Right cardiac atrium (tissue), 5 donors: ENCODE results near the gene CHRNG. TPM values are rescaled to one million over a fixed set of nuclear protein-coding genes. Genes with fewer than 3 reads are reported as not detected.
A peak's percentile ranks its signal among the peaks of the same experiment; 100 is the strongest.
"Not testable (repeated sequence)": the region's sequence is repeated elsewhere in the genome, so short reads cannot be mapped to it uniquely, and the experiment has no call there.

Source experiments
- ATAC-seq, 2 donors: fragments of 200-7000 bp; cut with Tn5 transposase; one replicate each; pipeline versions ENCODE4 v1.8.0 to v1.9.1; 2020; ENCODE audit warnings: moderate library complexity in 2 of 2, mild to moderate bottlenecking in 1 of 2
- DNase-seq, 3 donors: peaks; one replicate each; pipeline ENCODE4 v3.0.0-alpha.2; 2020
- H3K27ac ChIP-seq: one replicate; pipeline ENCODE4 v1.5.1; 2013; ENCODE audit warnings: mild to moderate bottlenecking, low read length, control low read depth, moderate library complexity
- H3K27me3 ChIP-seq: one replicate; pipeline ENCODE4 v1.6.1; 2013; ENCODE audit not compliant: control insufficient read depth, insufficient read depth
- H3K4me1 ChIP-seq: one replicate; pipeline ENCODE4 v1.6.1; 2013; ENCODE audit warnings: low read length; ENCODE audit not compliant: control insufficient read depth, insufficient read depth
- H3K4me3 ChIP-seq: one replicate; pipeline ENCODE4 v1.5.1; 2013; ENCODE audit warnings: low read length, control low read depth
- H3K9me3 ChIP-seq: one replicate; pipeline ENCODE4 v1.6.1; 2013; ENCODE audit warnings: low read length; ENCODE audit not compliant: control insufficient read depth
- WGBS: extraction: QIAGEN DNeasy Blood & Tissue Kit; methylation state at CpG from one replicate; pipeline ENCODE4 v1.1.7; 2013; 5-methylcytosine and 5-hydroxymethylcytosine counted together
- intact Hi-C, 4 donors: fragments of 100-400 bp; cut with DNase I; formaldehyde crosslinking; loops; one replicate each; pipeline versions ENCODE4 v1.11.0 to v1.14.0; 2022 to 2023
- polyA plus RNA-seq: library from polyadenylated mRNA; stranded (reverse); fragments of 200-250 nt; gene quantifications from one replicate; pipeline ENCODE4 v1.2.3, GENCODE V29; 2013
- total RNA-seq, 4 donors: library from RNA; stranded (reverse); fragmentation: NEBNext Ultra II Directional; extraction: Animal tissue kit (Norgen Biotek cat#: 25700); gene quantifications; one replicate each; pipeline ENCODE4 v1.2.1, GENCODE V29; 2021
- donor health status: healthy with polysubstance abuse.
- donor health status: DM: no; HTN: yes; CAD: no.
- donor health status: DM: no; HTN: no; CAD: no.
- donor health status: DM: no; HTN: yes; CAD: no; lungs with severe emphysema.
- donor health status: DM: yes; HTN: yes; CAD: no.

The CHRNG gene
- total and polyA plus RNA-seq, 5 donors, result not detected

GRCh38 chr2:232528746-232529460 is 10.6 kb upstream of the CHRNG start:
- H3K9me3 ChIP-seq, result no peaks in the 10 kb centered on the region
- H3K27ac ChIP-seq, result no peak overlapping the region
- DNase-seq, result peak in 1 of 3 donors; percentile 27
- no peaks in the 10 kb centered on the region for H3K4me1 ChIP-seq
- ATAC-seq, result no peak
- 72% methylated on average over 11 of the region's 11 CpGs for WGBS
- intact Hi-C loops, result loop anchor here in 3 of 4 donors (10.0 kb wide), 3 partner anchors 194 to 624 kb away; partner anchors contain the start of gene NPPC (in 1 of the 3)
- H3K4me3 ChIP-seq, result no peak overlapping the region
- H3K27me3 ChIP-seq, result no peaks in the 10 kb centered on the region

- H3K4me3 ChIP-seq, result no peak overlapping the region
- DNase-seq (peak in 2 of 3 donors; percentile 29 to 40), ATAC-seq (no peak)
- H3K9me3 ChIP-seq, result no peaks in the 10 kb centered on the region
- intact Hi-C loops, result loop anchor here in 3 of 4 donors (10.0 kb wide), 3 partner anchors 195 to 625 kb away; partner anchors contain the start of gene NPPC (in 1 of the 3)
- H3K4me1 ChIP-seq, result no peaks in the 10 kb centered on the region
- 84% methylated on average over 17 of the region's 17 CpGs for WGBS
- H3K27me3 ChIP-seq, result no peaks in the 10 kb centered on the region
- H3K27ac ChIP-seq, result no peak overlapping the region
Observed at GRCh38 chr2:232529806-232530547, 9.5 kb upstream of the CHRNG start.

DNA sequence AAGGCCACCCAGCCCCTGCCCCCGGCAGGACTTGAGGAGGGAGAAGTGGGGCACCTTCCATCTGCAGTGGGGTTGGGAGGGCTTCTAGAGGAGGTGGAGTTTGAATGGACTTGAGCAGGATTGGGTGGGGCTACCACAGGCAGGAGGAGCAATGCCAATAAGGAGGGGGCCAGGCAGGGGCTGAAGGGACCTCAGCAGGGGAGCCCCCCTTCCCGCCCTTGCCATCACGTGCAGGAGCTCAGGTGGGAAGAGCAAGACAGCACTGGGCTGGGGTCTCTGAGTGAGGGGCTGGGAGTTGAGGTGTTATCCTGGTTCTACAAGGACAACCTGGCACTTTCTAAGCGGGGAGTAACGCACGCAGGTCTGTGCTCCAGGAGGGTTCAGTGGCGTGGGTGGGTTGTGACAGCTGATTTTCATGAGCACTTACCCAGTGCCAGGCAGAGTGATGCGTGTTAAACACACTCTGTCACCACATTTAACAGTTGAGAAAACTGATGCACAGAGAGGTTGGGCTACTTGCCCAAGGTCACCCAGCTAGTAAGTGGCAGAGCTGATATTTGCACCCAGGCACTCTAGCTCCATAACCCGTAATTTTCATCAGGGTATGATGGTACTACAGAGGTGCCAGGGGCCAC is 8.7 kb upstream of the CHRNG start:
- Histone ChIP-seq H3K27me3 (no peaks in the 10 kb centered on the region), H3K4me1 (no peaks in the 10 kb centered on the region), H3K4me3 (no peak overlapping the region), H3K27ac (no peak overlapping the region), H3K9me3 (no peaks in the 10 kb centered on the region)
- ATAC-seq (no peak), DNase-seq (peak in 1 of 3 donors; percentile 25)
- 82% methylated on average over 9 of the region's 9 CpGs for WGBS
- intact Hi-C loops, result no loop called here

GRCh38 chr2:232532419-232532818 is 7.1 kb upstream of the CHRNG start:
- ATAC-seq, result peak in 1 of 2 donors; percentile 13
- peak in 1 of 3 donors; percentile 48 for DNase-seq
- H3K4me1 ChIP-seq, result no peaks in the 10 kb centered on the region
- H3K27ac ChIP-seq, result no peak overlapping the region
- H3K9me3 ChIP-seq, result peaks cover 2% of the 10 kb centered on the region
- no peak overlapping the region for H3K4me3 ChIP-seq
- WGBS, result 42% methylated on average over 9 of the region's 9 CpGs
- H3K27me3 ChIP-seq, result no peaks in the 10 kb centered on the region
- intact Hi-C loops, result no loop called here

DNA sequence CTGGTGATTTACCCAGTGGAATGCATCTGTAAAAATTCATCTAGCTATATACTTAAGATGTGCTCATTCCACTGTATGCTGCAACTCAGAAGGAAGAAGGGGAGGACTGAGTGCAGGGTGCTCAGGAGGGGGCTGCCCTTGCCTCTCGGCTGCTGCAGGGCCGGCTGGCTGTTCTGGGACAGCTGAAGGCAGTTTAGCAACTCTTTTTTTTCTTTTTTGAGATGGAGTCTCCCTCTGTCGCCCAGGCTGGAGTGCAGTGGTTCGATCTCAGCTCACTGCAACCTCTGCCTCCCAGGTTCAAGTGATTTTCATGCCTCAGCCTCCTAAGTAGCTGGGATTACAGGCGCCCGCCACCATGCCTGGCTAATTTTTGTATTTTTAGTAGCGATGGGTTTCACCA is 6.7 kb upstream of the CHRNG start:
- H3K4me1 ChIP-seq, H3K27me3 ChIP-seq, ATAC-seq, H3K4me3 ChIP-seq, intact Hi-C loops, H3K27ac ChIP-seq, H3K9me3 ChIP-seq: not testable (repeated sequence)
- WGBS, result 81% methylated on average over 7 of the region's 7 CpGs
- peak in 1 of 3 donors; percentile 12 for DNase-seq

DNA sequence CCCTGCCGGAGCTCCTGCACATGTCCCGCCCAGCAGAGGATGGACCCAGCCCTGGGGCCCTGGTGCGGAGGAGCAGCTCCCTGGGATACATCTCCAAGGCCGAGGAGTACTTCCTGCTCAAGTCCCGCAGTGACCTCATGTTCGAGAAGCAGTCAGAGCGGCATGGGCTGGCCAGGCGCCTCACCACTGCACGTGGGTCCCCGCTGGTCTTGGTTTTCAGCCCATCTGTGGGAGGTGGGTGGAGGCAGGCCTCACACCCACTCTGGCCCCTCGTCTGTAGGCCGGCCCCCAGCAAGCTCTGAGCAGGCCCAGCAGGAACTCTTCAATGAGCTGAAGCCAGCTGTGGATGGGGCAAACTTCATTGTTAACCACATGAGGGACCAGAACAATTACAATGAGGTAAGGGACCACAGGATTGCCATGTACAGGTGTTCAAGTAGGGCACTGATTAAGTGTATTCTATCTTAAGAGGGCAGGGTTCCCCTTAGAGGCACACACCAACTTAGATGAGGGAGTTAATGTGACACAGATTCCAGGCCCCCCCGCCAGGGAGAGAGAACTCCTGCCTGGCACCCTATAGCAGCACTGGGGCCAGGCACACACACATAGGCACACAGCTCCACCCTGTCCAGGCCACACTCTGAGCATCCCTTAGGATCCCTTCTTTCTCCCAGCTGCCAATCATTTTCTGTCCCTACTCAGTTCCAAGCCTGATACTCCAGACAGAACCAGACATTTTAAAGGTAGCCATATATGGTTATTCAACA is 5.4 kb upstream of the CHRNG start:
- peaks cover 2% of the 10 kb centered on the region for H3K9me3 ChIP-seq
- no peak overlapping the region for H3K27ac ChIP-seq
- H3K27me3 ChIP-seq, result no peaks in the 10 kb centered on the region
- 58% methylated on average over 13 of the region's 13 CpGs for WGBS
- DNase-seq, result peak in 1 of 3 donors; percentile 51
- no peaks in the 10 kb centered on the region for H3K4me1 ChIP-seq
- no peak for ATAC-seq
- intact Hi-C loops, result no loop called here
- no peak overlapping the region for H3K4me3 ChIP-seq

GRCh38 chr2:232534940-232535651 is 4.4 kb upstream of the CHRNG start:
- 76% methylated on average over 14 of the region's 14 CpGs for WGBS
- intact Hi-C loops, result no loop called here
- Histone ChIP-seq H3K4me3 (no peak overlapping the region), H3K27ac (no peak overlapping the region), H3K4me1 (no peaks in the 10 kb centered on the region), H3K9me3 (peaks cover 2% of the 10 kb centered on the region), H3K27me3 (no peaks in the 10 kb centered on the region)
- DNase-seq, result peak in 1 of 3 donors; percentile 28
- no peak for ATAC-seq

DNA sequence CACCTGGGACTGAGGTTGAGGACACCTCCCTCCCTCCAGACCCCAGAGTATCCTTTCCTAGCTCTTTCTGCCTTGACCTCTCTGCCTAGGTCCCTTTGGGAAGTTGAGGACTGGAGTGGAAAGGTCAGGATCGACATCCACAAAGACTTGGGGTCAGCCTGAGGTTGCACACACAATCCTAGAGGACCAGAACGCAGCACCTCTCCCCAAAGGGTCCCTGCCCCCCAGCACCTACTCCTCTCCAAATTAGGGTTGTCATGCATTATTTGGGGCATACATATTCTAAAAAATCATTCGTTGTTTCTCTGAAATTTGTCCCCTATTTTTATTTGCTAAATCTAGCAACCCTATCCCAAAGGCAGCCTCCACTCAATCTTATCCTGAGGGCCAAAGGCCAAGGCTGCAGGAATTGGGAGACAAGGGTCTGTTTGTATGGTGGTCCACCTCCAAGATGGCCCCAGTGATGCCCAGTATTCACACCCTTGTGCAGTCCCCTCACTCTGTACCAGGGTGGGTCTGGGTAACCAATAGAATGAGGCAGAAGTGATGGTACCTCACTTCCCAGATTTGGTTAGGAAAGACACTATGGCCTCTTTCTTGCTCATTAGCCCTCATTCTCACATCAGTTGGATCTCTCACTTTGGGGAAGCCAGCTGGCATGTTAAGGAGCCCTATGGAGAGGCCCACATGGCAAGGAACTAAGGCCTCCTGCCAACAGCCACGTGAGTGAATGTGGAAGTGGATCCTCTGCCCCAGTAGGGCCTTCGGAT is 3.5 kb upstream of the CHRNG start:
- 90% methylated on average over 5 of the region's 5 CpGs for WGBS
- intact Hi-C loops, result no loop called here
- Histone ChIP-seq H3K4me1 (no peaks in the 10 kb centered on the region), H3K27ac (no peak overlapping the region), H3K27me3 (no peaks in the 10 kb centered on the region), H3K9me3 (peaks cover 2% of the 10 kb centered on the region), H3K4me3 (no peak overlapping the region)
- DNase-seq (peak in 1 of 3 donors; percentile 1), ATAC-seq (no peak)

GRCh38 chr2:232537079-232537478 is 2.4 kb upstream of the CHRNG start:
- ATAC-seq (no peak), DNase-seq (peak in 1 of 3 donors; percentile 16)
- Histone ChIP-seq H3K4me1 (no peaks in the 10 kb centered on the region), H3K9me3 (peaks cover 2% of the 10 kb centered on the region), H3K27me3 (no peaks in the 10 kb centered on the region), H3K27ac (no peak overlapping the region), H3K4me3 (no peak overlapping the region)
- WGBS, result 60% methylated on average over 5 of the region's 5 CpGs
- intact Hi-C loops, result no loop called here
